GM21423 (cell line): Measurements from ENCODE around the gene SLC12A4.

Experiments used
- ATAC-seq: cut with Tn5 transposase; IDR thresholded peaks from one replicate; pipeline ENCODE4 v1.9.1; 2021; ENCODE audit warnings: mild to moderate bottlenecking, moderate library complexity; ENCODE audit not compliant: unreplicated experiment

The SLC12A4 gene

DNA sequence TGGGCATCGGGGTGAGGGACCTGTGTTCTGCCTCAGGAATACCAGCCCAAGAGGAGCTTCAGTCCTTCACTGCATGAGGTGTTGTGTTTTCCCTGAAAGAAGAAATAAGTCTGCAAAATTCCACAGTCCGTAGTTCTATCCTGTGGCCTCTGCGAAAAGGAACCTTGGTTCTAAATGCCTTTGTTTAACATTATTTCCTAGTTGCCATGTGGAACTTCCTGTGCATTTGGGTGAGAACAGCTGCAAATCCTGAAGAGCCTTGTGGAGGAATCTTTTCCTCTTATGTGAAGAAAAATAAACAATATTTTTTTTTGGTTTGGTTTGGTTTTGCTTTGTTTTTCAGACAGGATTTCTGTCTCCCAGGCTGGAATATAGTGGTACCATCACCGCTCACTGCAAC lies 65.6 kb downstream of the SLC12A4 start:
- no peak for ATAC-seq

DNA sequence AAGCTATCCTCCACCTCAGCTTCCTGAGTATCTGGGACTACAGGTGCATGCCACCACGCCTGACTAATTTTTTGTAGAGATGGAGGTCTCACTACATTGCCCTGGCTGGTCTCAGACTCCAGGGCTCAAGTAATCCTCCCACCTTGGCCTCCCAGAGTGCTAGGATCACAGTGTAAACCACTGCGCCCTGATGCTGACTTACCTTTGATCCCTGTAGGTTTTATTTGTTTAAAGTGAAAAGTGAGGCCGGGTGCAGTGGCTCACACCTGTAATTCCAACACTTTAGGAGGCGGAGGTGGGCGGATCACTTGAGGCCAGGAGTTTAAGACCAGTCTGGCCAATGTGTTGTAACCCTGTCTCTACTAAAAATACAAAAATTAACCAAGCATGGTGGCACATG lies 66.7 kb downstream of the SLC12A4 start:
- ATAC-seq: no peak

DNA sequence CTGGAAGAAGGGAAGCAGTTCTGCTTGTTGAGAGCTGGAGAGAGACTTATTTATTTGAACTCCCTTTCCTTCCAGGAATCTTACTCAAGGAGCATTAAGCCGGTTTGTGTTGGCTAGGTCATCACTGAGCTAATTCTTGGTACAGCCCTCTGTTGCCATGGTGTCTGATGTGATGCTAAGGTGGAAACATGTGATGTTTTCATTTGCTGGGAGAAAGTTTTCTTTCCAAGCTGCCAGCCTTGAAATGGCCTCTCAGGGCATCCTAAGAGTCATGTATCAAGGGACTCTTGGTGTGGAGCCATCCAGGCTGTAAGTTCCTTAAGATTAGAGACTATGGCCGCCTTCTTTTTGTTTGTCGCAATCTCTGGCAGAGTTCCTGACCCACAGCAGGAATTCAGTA lies 71.2 kb downstream of the SLC12A4 start:
- no peak for ATAC-seq

DNA sequence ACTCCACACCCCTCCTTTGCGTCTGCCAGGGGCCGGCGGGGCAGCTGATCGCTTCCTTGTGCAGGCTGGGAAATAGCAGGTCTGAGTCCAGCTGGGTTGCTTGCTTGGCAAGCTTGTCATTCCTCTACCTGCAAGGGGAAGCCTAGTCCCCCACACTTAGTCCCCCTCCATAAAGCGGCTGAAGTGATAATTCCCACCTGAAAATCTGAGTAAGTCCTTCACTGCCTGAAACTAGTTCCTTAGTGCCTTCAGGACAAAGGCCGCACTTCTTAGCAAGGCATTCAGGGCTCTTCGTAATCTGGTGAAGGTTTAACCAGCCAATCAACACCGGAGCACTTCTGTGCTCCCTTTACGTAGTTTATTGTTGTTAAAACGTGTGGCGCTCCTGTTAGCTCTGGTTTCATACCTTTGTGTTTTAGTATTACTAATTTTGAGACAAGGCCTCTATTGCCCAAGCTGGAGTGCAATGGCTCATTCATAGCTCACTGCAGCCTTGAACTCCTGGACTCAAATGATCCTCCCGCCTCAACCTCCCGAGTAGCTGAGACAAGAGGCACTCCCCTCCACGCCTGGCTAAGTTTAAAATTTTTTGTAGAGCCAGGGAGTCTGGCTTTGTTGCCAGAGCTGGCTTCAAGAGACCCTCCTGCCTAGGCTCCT lies 74.6 kb downstream of the SLC12A4 start:
- no peak for ATAC-seq
